ENCODE data around the gene PBRM1. TPM values are rescaled to one million over a fixed set of nuclear protein-coding genes. Genes with fewer than 3 reads are reported as not detected.

Gene PBRM1
- polyA plus RNA-seq, 1 donor (not counting 4 experiments of a cell fraction or from before 2014, with no cell fraction given) = 26.0 TPM

DNA sequence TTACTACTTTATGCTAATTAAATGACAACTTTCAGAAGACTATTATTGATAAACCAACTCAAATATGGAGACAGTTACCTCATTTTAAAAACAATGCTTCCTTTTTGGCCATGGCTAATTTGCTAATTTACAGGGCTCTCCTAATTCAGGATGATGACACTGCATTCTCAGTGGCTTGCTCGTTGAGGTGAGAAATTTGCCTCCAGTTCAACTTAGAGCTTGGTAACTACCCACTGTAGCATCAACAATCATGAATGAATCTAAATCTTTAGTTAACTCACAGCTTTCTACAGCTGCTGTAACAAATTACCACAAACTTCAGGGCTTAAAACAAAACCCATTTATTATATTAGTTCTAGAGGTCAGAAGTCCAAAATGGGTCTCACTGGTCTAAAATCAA, 14.0 kb downstream of the PBRM1 start:
- Histone ChIP-seq H3K36me3 (ENCODE audit: control insufficient read depth in 2 of 2, extremely low read depth in 1 of 2, insufficient read depth in 2 of 2, low read length in 2 of 2) (peaks cover 4 to 13% of the 10 kb centered on the region in 2 experiments), H3K9ac (ENCODE audit: control insufficient read depth, extremely low read depth, insufficient read depth, low read length) (no peak overlapping the region), H3K9me3 (ENCODE audit: control insufficient read depth, low read depth, low read length) (no peaks in the 10 kb centered on the region), H3K4me1 (ENCODE audit: control insufficient read depth, extremely low read depth, insufficient read depth, low read length) (peaks cover 25% of the 10 kb centered on the region), H3K4me3 (ENCODE audit: control insufficient read depth in 2 of 3, extremely low read depth in 1 of 3, insufficient read depth in 2 of 3, low read depth in 1 of 3, low read length in 3 of 3) (no peak overlapping the region), H3K27me3 (ENCODE audit: control insufficient read depth, extremely low read depth, insufficient read depth, low read length) (no peaks in the 10 kb centered on the region), H2AFZ (ENCODE audit: control insufficient read depth, low read length) (no peak overlapping the region), H3K4me2 (ENCODE audit: control insufficient read depth, extremely low read depth, insufficient read depth, low read depth, low read length) (peak overlapping the region; percentile 29), H3K79me2 (ENCODE audit: control insufficient read depth, insufficient read depth, low read length) (peaks cover 5% of the 10 kb centered on the region), H4K20me1 (ENCODE audit: control insufficient read depth, extremely low read depth, insufficient read depth, low read length) (no peaks in the 10 kb centered on the region), H3K27ac (ENCODE audit: control insufficient read depth, insufficient read depth, low read length) (peak overlapping the region; percentile 66), H3K9me1 (ENCODE audit: control insufficient read depth, extremely low read depth, insufficient read depth, low read length) (no peaks in the 10 kb centered on the region)
- DNase-seq (ENCODE audit: low read depth, low spot score) (no peak), FAIRE-seq (peak; percentile 49)
- TF ChIP-seq, protein P1, sequence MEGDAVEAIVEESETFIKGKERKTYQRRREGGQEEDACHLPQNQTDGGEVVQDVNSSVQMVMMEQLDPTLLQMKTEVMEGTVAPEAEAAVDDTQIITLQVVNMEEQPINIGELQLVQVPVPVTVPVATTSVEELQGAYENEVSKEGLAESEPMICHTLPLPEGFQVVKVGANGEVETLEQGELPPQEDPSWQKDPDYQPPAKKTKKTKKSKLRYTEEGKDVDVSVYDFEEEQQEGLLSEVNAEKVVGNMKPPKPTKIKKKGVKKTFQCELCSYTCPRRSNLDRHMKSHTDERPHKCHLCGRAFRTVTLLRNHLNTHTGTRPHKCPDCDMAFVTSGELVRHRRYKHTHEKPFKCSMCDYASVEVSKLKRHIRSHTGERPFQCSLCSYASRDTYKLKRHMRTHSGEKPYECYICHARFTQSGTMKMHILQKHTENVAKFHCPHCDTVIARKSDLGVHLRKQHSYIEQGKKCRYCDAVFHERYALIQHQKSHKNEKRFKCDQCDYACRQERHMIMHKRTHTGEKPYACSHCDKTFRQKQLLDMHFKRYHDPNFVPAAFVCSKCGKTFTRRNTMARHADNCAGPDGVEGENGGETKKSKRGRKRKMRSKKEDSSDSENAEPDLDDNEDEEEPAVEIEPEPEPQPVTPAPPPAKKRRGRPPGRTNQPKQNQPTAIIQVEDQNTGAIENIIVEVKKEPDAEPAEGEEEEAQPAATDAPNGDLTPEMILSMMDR (optimal IDR thresholded peaks at IDR 0.05 in 1 of 3, IDR thresholded peaks at IDR 0.05 in 1 of 3, conservative IDR thresholded peaks at IDR 0.05 in 1 of 3; ENCODE audit: extremely low read depth in 1 of 3, insufficient read depth in 2 of 3, low read length in 3 of 3) = no peak
- TF ChIP-seq EZH2 (IDR thresholded peaks at IDR 0.05; ENCODE audit: low read length) = no peak
- dilution Hi-C loops (cut with MboI; ENCODE audit: extremely low pct_ligation_motif_present, low sequenced_read_pairs) = no loop called here

- dilution Hi-C loops (cut with MboI; ENCODE audit: extremely low pct_ligation_motif_present, low sequenced_read_pairs) = no loop called here
- Histone ChIP-seq H4K20me1 (ENCODE audit: control insufficient read depth, extremely low read depth, insufficient read depth, low read length) (no peaks in the 10 kb centered on the region), H2AFZ (ENCODE audit: control insufficient read depth, low read length) (no peak overlapping the region), H3K36me3 (ENCODE audit: control insufficient read depth in 2 of 2, extremely low read depth in 1 of 2, insufficient read depth in 2 of 2, low read length in 2 of 2) (peaks cover 2 to 9% of the 10 kb centered on the region in 2 experiments), H3K4me2 (ENCODE audit: control insufficient read depth, extremely low read depth, insufficient read depth, low read depth, low read length) (peak overlapping the region; percentile 68), H3K27me3 (ENCODE audit: control insufficient read depth, extremely low read depth, insufficient read depth, low read length) (no peaks in the 10 kb centered on the region), H3K9me1 (ENCODE audit: control insufficient read depth, extremely low read depth, insufficient read depth, low read length) (no peaks in the 10 kb centered on the region), H3K4me1 (ENCODE audit: control insufficient read depth, extremely low read depth, insufficient read depth, low read length) (peaks cover 25% of the 10 kb centered on the region), H3K4me3 (ENCODE audit: control insufficient read depth in 2 of 3, extremely low read depth in 1 of 3, insufficient read depth in 2 of 3, low read depth in 1 of 3, low read length in 3 of 3) (peak overlapping the region in 2 of 3 experiments; percentile 5 to 22), H3K9me3 (ENCODE audit: control insufficient read depth, low read depth, low read length) (no peaks in the 10 kb centered on the region), H3K79me2 (ENCODE audit: control insufficient read depth, insufficient read depth, low read length) (peaks cover 5% of the 10 kb centered on the region), H3K27ac (ENCODE audit: control insufficient read depth, insufficient read depth, low read length) (peak overlapping the region; percentile 89), H3K9ac (ENCODE audit: control insufficient read depth, extremely low read depth, insufficient read depth, low read length) (peak overlapping the region; percentile 62)
- no peak for TF ChIP-seq EZH2 (IDR thresholded peaks at IDR 0.05; ENCODE audit: low read length)
- TF ChIP-seq, protein P1 (optimal IDR thresholded peaks at IDR 0.05 in 1 of 3, IDR thresholded peaks at IDR 0.05 in 1 of 3, conservative IDR thresholded peaks at IDR 0.05 in 1 of 3; ENCODE audit: extremely low read depth in 1 of 3, insufficient read depth in 2 of 3, low read length in 3 of 3) = peak in 1 of 3 experiments; percentile 20
- peak; percentile 95 for FAIRE-seq
- DNase-seq (ENCODE audit: low read depth, low spot score) = peak; percentile 85
Measured at GRCh38 chr3:52670621-52671521, 14.8 kb downstream of the PBRM1 start.

Measured in keratinocyte (primary cell).